ENCODE data around the gene PYM1.
"Not testable (repeated sequence)": the region's sequence is repeated elsewhere in the genome, so short reads cannot be mapped to it uniquely, and the experiment has no call there.

Gene PYM1

DNA sequence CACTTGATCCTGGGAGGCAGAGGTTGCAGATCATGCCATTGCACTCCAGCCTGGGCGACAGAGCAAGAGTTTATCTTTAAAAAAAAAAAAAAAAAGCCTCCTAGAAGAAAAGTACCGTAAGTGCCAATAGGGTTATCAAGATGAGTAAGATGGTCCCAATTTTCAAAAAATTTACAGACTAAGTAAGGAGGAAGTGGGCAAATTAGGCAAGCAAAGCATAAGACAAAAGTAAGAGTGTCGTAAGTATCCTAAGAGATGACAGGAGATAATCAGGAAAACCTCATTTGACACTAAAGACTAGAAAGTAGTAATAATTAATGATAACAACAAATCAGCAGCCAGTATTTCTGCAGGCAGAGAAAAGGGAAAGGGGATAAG, 12.2 kb downstream of the PYM1 start:
- DNase-seq (ENCODE audit: insufficient read length, low spot score) (no peak), FAIRE-seq (no peak)

DNA sequence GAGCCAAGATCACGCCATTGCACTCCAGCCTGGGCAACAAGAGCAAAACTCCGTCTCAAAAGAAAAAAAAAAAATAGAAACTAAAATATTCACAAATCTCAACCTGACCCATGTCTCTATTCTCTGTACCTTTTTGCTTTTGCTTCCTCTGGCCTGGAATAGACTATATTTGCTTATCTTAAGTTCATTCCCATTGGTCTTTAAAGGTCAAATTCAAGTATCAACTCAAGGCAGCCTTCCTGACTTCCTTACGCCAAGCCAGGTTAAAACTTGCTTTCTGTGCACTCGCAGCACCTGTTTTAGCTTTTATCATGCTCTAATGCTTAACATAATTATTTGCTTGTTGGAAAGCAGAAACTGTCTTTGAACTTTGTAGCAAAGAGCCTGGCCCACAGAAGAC, 14.8 kb downstream of the PYM1 start:
- FAIRE-seq, result no peak
- DNase-seq (ENCODE audit: insufficient read length, low spot score), result no peak

DNA sequence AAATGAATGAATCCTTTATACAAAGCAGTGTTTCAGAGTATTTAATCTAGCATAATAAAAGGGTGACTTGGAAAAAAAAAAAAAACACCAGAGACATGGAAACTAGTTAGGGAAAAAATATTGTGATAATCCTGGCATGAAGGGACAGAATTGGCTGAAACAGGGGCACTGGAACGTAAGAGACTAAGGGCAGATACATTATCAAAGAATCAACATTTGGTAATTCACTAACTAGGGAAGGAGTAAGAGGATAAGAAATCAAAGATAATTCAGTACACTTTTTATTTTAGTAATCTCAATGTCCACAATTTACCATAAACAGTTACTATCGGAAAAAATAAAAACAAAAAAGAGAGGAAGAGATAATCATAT, 18.2 kb downstream of the PYM1 start:
- FAIRE-seq (no peak), DNase-seq (ENCODE audit: insufficient read length, low spot score) (no peak)

DNA sequence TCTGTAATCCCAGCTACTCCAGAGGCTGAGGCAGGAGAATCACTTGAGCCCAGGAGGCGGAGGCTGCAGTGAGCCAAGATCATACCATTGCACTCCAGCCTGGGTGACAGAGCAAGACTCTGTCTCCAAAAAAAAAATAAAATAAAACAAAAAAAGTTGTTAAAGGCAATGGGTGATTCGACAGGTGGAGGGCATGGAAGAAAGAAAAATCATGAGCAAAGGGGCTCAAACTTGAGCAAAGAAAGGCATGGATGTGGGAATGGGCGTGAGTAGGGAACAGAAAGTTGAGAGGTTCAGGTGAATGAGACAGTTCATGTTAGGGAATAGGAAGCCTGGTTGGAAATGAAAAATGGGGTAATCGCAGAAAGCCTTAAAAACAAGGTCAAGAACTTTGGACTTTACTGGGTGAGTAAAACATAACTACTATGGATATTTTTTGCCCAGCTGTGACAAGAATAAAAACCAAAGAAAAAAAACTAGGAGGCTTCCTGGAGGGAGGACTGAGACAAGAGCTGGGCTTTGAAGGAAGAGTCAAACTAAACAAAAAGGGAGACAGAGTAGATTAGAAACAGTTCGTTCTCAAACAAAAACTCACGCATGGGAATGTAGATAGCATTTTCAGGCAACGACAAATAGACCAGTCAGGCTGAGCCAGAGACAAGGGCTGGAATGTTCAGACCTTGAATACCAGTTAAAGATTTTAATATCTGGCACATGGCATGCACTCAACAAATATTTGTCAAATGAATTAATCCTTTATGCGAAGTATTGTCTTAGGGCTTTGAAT, 18.8 kb downstream of the PYM1 start:
- no peak for FAIRE-seq
- no peak for DNase-seq (ENCODE audit: insufficient read length, low spot score)

DNA sequence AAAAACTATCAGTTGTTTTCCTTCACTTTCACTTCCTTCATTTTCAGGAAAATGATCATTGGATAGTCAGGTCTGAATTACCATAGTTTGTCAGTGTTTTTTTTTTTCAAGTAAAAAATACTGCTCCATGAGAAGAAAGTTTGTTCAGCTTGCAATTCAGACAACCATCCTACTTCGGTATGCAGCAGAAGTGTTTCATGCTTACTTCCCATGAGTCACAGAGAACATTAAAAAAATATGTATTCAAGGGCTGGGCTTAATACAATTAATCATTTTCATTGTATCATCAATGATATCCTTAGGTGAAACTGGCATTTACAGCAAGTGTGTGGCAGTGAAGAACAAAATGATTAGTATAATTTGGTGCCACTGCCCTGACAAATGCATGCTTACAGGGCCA, 21.6 kb downstream of the PYM1 start:
- DNase-seq (ENCODE audit: insufficient read length, low spot score) (no peak), FAIRE-seq (no peak)

DNA sequence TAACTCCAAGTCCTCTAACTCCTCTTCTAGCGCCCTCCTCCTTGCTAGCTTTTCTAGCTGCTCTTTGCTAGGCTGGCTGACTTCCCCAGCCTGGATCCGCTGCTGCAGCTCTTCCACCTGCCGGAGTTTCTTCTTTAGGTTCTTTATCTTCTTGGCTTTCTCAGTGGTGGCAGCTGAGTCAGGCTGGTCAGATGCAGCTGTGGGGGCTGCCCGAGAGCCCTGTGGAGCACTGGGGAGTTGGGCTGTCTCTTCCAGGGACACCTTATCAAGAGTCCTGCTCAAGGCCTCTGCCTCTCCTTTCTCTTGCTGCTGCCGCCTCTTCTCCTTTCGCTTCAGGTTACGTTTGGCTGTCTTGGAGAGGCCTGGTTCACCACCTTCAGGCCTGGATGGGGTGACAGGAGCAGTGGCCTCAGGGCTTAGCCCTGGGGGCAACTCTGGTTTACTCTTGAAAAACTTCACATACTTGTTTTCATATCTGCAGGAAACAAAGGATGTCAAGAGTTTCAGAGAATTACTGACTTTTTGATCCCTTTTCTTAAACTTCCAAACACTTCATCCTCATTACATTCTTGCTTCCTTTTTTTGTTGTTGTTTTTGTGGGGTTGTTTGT, 25.7 kb downstream of the PYM1 start:
- DNase-seq (ENCODE audit: insufficient read length, low spot score) (no peak), FAIRE-seq (no peak)

DNA sequence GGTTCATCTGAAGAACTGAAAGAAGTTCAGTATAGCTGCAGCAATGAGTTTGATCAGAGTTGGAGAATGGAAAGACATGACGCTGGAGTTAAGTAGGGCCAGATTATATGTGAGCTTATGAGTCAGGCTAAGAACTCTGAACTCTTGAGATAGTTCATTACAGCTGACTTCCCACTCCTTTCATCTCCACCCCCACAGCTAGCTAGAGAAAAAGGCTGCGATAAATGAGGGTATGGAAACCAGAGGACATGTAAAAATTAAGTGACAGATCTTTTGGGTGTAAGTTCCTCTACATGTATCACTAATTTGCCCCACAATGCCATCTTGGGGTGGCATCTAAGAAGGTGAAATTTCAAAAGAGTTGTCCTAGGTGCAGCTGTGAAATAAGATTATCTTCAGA, 28.6 kb downstream of the PYM1 start:
- DNase-seq (ENCODE audit: insufficient read length, low spot score), result no peak

DNA sequence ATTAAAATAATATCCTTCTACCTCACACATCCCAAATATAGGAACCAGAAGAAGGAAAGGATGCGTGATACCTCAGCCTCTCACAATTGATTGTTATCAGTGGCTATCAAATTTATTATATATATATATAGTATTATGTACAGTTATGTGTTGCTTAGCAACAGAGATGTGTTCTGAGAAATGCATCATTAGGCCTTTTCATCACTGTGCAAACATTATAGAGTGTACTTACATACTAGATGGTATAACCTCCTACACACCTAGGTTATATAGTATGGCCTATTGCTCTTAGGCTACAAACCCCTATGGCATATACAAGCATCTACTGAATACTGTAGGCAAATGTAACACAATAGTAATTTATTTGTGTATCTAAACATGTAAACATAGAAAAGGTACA, 34.0 kb downstream of the PYM1 start:
- FAIRE-seq, result no peak
- no peak for DNase-seq (ENCODE audit: insufficient read length, low spot score)

More for the DNA sequence above, 28.6 kb downstream of the PYM1 start:
- FAIRE-seq, result no peak

DNA sequence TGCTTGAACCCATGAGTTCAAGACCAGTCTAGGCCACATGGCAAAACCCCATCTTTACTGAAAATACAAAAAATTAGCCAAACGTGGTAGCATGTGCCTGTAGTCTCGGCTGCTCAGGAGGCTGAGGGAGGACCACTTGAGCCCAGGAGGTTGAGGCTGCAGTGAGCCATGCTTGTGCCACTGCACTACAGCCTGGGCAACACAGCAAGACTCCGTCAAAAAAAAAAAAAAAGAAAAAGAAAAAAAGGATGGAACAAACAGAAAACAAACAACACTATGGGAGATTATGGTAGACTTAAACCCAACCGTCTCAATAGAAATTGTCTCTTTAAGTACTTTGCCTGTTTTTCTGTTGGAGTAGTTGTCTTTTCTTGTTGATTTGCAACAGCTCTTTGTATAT, 36.4 kb downstream of the PYM1 start:
- FAIRE-seq (no peak), DNase-seq (ENCODE audit: insufficient read length, low spot score) (no peak)

DNA sequence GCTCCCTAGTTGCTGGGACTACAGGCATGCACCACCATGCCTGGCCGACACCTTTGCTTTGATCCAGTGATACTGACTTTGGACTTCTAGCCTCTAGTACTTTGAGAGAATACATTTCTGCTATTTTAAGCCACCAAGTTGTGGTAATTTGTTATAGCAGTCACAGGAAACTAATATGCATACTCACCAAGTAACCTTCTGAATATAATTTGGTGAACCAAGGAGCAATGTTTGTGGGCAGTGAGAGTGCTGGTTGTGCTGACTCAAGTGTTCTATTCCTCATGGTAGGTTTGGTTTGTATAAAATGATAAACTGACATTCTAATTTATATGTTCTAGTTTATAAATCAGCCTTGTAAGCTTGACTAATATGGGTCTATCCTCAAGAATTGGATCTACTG, 42.6 kb downstream of the PYM1 start:
- FAIRE-seq (no peak), DNase-seq (ENCODE audit: insufficient read length, low spot score) (no peak)

DNA sequence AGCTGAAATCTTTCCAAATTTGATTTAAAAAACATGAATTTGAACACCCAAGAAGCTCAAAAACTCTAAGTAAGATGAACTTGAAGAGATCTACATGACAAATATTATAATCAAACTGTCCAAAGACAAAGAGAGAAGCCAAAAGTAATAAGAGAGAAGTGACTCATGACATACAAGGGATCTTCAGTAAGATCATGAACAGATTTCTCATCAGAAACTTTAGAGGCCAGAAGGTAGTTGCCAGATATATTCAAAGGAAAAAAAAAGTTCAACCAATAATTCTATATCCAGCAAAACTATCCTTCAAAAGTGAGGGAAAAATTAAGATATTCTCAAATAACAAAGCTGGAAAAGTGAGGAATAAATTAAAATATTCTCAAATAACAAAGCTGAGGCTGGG, 49.9 kb downstream of the PYM1 start:
- FAIRE-seq (no peak), DNase-seq (ENCODE audit: insufficient read length, low spot score) (no peak)

DNA sequence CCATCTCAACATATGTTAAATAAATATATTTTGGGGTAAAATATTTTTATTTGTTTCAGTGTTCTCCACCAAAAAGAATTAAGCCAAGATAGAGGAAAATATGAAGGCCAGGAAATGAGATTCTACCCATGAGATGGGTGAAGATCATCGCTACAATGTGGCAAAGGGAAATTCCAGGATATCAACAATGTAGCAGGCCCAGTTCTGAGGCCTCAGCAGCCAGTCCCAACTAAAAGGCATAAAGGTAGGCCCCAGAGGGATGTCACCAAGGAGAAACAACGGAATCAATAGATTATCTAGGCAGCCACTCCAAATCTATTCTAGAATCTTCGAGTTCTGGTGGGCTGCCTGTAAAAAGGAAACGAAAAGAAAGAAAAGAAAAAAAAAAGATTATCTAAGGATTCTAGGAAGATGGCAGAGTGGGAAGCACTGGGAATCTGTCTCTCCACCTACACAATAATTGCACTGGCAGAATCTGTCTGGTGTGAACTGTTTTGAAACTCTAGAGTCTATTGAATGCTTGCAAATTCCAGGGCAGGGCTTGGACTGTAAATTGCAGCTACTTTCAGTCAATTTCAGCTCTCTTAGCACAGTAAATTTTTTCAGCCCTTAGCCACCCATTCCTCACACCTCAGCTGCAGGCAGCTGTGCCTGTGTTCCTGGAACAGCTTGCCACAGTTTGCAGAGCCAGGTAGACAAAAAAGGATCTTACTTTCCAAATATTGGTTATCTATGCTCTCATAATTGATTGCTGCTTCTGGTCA, 51.8 kb downstream of the PYM1 start:
- no peak for DNase-seq (ENCODE audit: insufficient read length, low spot score)
- FAIRE-seq, result no peak

DNA sequence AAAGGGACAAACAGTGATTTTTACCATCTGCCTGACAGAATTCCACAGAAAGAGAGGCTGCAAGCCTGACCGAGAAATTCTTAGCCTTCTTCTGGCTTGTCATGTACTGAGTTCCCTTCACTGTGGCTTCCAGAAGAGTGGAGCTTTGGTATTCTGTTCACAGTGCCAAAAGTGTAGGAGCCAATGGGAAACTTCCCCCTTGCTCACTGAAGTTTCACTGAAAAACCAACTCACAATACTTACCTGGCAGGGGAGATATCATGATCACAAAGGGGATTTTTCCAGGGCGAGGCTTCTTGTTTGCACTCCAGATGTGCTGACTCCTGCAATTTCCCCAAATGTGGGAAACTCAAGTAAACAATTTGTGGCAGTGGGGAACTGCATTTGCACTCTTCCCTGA, 53.3 kb downstream of the PYM1 start:
- DNase-seq (ENCODE audit: insufficient read length, low spot score) (no peak), FAIRE-seq (no peak)

DNA sequence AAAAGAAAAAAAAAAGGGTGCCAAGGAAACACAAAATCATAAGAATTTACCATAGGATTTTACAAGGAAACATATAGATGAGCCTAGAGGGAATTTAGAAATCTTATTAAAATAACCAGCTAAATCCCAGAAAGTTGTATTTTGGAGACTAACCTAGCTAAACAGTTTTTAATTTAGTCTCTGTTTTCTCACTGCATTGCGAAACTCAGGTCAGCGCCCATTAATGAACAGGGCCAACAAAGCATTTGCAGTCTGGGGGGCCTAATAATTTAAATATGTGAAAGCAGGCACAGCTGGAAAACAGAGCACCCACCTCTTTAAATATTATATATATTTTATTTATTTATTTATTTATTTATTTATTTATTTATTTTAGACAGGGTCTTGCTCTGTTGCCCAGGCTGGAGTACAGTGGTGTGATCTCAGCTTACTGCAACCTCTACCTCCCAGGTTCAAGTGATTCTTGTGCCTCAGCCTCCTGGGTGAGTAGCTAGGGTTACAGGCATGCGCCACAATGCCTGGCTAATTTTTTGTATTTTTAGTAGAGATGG, 61.2 kb downstream of the PYM1 start:
- not testable (repeated sequence) for FAIRE-seq; DNase-seq (ENCODE audit: insufficient read length, low spot score)

DNA sequence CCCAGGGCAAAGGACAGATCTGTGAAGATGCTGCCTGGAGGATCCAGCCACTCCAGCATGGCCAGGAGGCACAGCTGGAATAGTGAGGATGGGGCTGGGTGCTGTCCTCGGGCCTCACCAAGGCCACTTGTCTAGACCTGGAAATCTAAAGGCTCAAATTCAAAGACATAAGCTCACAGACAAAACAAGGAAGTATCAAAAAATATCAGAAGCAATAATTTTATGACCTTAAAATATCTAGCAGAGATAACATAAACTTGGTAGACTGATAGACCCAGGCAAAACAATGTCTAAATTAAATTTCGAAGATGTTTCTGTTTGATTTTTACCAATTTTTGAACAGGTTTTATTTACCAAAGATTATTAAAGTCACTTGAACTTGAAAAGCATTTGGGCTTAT, 62.4 kb downstream of the PYM1 start:
- FAIRE-seq (no peak), DNase-seq (ENCODE audit: insufficient read length, low spot score) (no peak)

DNA sequence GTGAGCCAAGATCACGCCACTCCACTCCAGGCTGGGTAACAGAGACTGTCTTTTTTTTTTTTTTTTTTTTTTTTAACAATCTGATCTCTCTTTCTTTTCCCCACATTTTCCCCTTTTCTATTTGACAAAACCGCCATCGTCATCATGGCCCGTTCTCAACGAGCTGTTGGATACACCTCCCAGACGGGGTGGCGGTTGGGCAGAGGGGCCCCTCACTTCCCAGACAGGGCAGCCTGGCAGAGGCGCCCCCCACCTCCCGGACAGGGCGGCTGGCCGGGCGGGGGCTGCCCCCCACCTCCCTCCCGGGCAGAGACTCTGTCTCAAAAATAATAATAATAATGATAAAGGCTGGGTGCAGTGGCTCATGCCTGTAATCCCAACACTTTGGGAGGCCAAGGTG, 64.8 kb downstream of the PYM1 start:
- not testable (repeated sequence) for FAIRE-seq; DNase-seq (ENCODE audit: insufficient read length, low spot score)

DNA sequence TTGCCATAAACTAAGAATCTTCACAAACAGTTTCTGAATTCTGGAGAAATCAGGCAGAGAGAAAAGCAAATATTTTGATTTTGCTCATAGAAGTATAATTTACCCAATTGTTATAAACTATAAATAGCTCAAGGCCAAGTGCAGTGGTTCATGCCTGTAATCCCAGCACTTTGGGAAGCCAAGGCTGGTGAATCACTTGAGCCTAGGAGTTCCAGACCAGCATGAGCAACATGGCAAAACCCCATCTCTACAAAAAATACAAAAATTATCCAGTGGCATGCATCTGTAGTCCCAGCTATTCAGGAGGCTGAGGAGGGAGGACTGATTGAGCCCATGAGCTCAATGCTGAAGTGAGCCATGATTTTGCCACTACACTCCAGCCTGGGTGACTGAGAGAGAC, 65.4 kb downstream of the PYM1 start:
- DNase-seq (ENCODE audit: insufficient read length, low spot score) (no peak), FAIRE-seq (no peak)

DNA sequence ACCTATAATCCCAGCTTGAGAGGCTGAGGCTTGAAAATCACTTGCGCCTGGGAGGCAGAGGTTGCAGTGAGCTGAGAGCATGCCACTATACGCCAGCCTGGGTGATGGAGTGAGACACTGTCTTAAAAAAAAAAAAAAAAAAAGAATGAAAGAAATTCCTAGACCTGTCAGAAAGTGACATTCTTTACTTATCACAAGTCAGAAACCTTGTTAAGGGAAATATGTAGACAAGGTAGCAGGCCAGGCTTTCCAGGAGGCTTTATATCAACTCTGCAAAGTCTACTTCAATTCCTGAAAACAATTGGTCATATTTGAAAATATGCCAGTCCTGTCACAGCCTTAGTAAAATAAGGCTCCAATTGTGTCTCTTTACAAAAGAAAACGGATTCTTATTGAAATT, 65.8 kb downstream of the PYM1 start:
- DNase-seq (ENCODE audit: insufficient read length, low spot score) (no peak), FAIRE-seq (no peak)

DNA sequence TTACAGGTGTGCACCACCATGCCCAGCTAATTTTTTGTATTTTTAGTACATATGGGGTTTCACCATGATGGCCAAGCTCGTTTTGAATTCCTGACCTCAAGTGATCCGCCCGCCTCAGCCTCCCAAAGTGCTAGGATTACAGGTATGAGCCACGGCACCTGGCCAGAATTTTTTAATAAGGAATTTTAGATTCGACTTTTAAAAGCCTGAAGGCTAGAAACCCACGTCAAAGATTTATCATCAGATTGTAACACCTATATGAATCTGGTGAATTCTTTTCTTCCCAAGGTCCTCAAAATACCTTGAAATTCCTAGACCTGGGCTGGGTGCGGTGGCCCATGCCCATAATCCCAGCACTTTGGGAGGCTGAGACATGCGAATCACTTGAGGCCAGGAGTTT, 66.3 kb downstream of the PYM1 start:
- DNase-seq (ENCODE audit: insufficient read length, low spot score) (no peak), FAIRE-seq (no peak)

DNA sequence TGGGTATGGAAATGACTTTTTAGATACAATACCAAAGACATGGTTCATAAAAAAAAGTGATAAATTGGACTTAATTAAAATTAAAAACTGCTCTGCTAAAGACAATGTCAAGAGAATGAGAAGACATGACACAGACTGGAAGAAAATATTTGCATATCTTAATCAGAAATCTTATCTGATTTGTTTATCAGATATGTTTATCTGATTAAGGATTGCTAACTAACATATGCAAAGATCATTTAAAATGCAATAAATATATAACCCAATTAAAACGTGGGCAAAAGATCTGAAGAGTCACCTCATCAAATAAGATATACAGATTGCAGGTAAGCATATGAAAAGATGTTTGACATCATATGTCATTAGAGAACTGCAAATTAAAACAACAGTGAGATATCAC, 75.0 kb downstream of the PYM1 start:
- no peak for FAIRE-seq
- no peak for DNase-seq (ENCODE audit: insufficient read length, low spot score)

Data from GM19239 (cell line).